ENCODE data around the gene GCSAML.

GCSAML gene

GRCh38 chr1:247542811-247543210 is 6.1 kb upstream of the GCSAML start:
- H3K9ac ChIP-seq (ENCODE audit: low read depth, low read length), result no peak overlapping the region
- no peaks in the 10 kb centered on the region for H3K36me3 ChIP-seq (ENCODE audit: insufficient read depth, low read length)
- no peaks in the 10 kb centered on the region for H3K9me3 ChIP-seq (ENCODE audit: control insufficient read depth, insufficient read depth, low read length)
- peaks cover 4% of the 10 kb centered on the region; the same call in 1 of the 2 replicates for H3K4me1 ChIP-seq (ENCODE audit: insufficient read depth, low read length)

GRCh38 chr1:247548092-247548491 is 842 bp upstream of the GCSAML start:
- Histone ChIP-seq H3K9me3 (ENCODE audit: control insufficient read depth, insufficient read depth, low read length) (no peaks in the 10 kb centered on the region), H3K36me3 (ENCODE audit: insufficient read depth, low read length) (no peaks in the 10 kb centered on the region), H3K4me1 (ENCODE audit: insufficient read depth, low read length) (peaks cover 4% of the 10 kb centered on the region; the same call in 1 of the 2 replicates), H3K9ac (ENCODE audit: low read depth, low read length) (no peak overlapping the region)

GRCh38 chr1:247551721-247552120 is 2.8 kb downstream of the GCSAML start:
- no peak overlapping the region for H3K9ac ChIP-seq (ENCODE audit: low read depth, low read length)

GRCh38 chr1:247552231-247552630 is 3.3 kb downstream of the GCSAML start:
- Histone ChIP-seq H3K36me3 (ENCODE audit: insufficient read depth, low read length) (no peaks in the 10 kb centered on the region), H3K4me1 (ENCODE audit: insufficient read depth, low read length) (peaks cover 4% of the 10 kb centered on the region; the same call in 1 of the 2 replicates), H3K9ac (ENCODE audit: low read depth, low read length) (no peak overlapping the region), H3K9me3 (ENCODE audit: control insufficient read depth, insufficient read depth, low read length) (no peaks in the 10 kb centered on the region)

More at GRCh38 chr1:247551721-247552120, 2.8 kb downstream of the GCSAML start:
- Histone ChIP-seq H3K36me3 (ENCODE audit: insufficient read depth, low read length) (no peaks in the 10 kb centered on the region), H3K9me3 (ENCODE audit: control insufficient read depth, insufficient read depth, low read length) (no peaks in the 10 kb centered on the region), H3K4me1 (ENCODE audit: insufficient read depth, low read length) (peaks cover 4% of the 10 kb centered on the region; the same call in 1 of the 2 replicates)

- H3K4me1 ChIP-seq (ENCODE audit: insufficient read depth, low read length), result no peaks in the 10 kb centered on the region
- H3K9ac ChIP-seq (ENCODE audit: low read depth, low read length), result no peak overlapping the region
- H3K9me3 ChIP-seq (ENCODE audit: control insufficient read depth, insufficient read depth, low read length), result no peaks in the 10 kb centered on the region
- H3K36me3 ChIP-seq (ENCODE audit: insufficient read depth, low read length), result no peaks in the 10 kb centered on the region
These were observed 9.2 kb downstream of the GCSAML start for GRCh38 chr1:247557926-247558674.

- Histone ChIP-seq H3K36me3 (ENCODE audit: insufficient read depth, low read length) (no peaks in the 10 kb centered on the region), H3K9ac (ENCODE audit: low read depth, low read length) (no peak overlapping the region), H3K4me1 (ENCODE audit: insufficient read depth, low read length) (no peaks in the 10 kb centered on the region), H3K9me3 (ENCODE audit: control insufficient read depth, insufficient read depth, low read length) (no peaks in the 10 kb centered on the region)
These were observed 12.8 kb downstream of the GCSAML start for GRCh38 chr1:247561711-247562110.

- Histone ChIP-seq H3K36me3 (ENCODE audit: insufficient read depth, low read length) (no peaks in the 10 kb centered on the region), H3K9me3 (ENCODE audit: control insufficient read depth, insufficient read depth, low read length) (no peaks in the 10 kb centered on the region), H3K9ac (ENCODE audit: low read depth, low read length) (no peak overlapping the region), H3K4me1 (ENCODE audit: insufficient read depth, low read length) (no peaks in the 10 kb centered on the region)
These were observed 13.3 kb downstream of the GCSAML start for GRCh38 chr1:247562198-247562597.

- no peaks in the 10 kb centered on the region for H3K36me3 ChIP-seq (ENCODE audit: insufficient read depth, low read length)
- H3K9me3 ChIP-seq (ENCODE audit: control insufficient read depth, insufficient read depth, low read length), result no peaks in the 10 kb centered on the region; the same call in 1 of the 2 replicates
These were observed 25.3 kb downstream of the GCSAML start for GRCh38 chr1:247574236-247574635.

GRCh38 chr1:247574664-247575063 is 25.7 kb downstream of the GCSAML start:
- Histone ChIP-seq H3K4me1 (ENCODE audit: insufficient read depth, low read length) (no peaks in the 10 kb centered on the region), H3K9me3 (ENCODE audit: control insufficient read depth, insufficient read depth, low read length) (no peaks in the 10 kb centered on the region; the same call in 1 of the 2 replicates), H3K9ac (ENCODE audit: low read depth, low read length) (no peak overlapping the region), H3K36me3 (ENCODE audit: insufficient read depth, low read length) (no peaks in the 10 kb centered on the region)

More at GRCh38 chr1:247574236-247574635, 25.3 kb downstream of the GCSAML start:
- no peaks in the 10 kb centered on the region for H3K4me1 ChIP-seq (ENCODE audit: insufficient read depth, low read length)
- H3K9ac ChIP-seq (ENCODE audit: low read depth, low read length), result no peak overlapping the region

- Histone ChIP-seq H3K36me3 (ENCODE audit: insufficient read depth, low read length) (no peaks in the 10 kb centered on the region), H3K9me3 (ENCODE audit: control insufficient read depth, insufficient read depth, low read length) (no peaks in the 10 kb centered on the region), H3K4me1 (ENCODE audit: insufficient read depth, low read length) (no peaks in the 10 kb centered on the region), H3K9ac (ENCODE audit: low read depth, low read length) (no peak overlapping the region)
These were observed 27.6 kb downstream of the GCSAML start for GRCh38 chr1:247576514-247576913.

GRCh38 chr1:247578946-247579460 is 30.1 kb downstream of the GCSAML start:
- no peaks in the 10 kb centered on the region for H3K4me1 ChIP-seq (ENCODE audit: insufficient read depth, low read length)
- H3K36me3 ChIP-seq (ENCODE audit: insufficient read depth, low read length), result no peaks in the 10 kb centered on the region
- no peaks in the 10 kb centered on the region for H3K9me3 ChIP-seq (ENCODE audit: control insufficient read depth, insufficient read depth, low read length)
- no peak overlapping the region for H3K9ac ChIP-seq (ENCODE audit: low read depth, low read length)

- H3K9ac ChIP-seq (ENCODE audit: low read depth, low read length), result no peak within 1 kb of the TSS
- H3K36me3 ChIP-seq (ENCODE audit: insufficient read depth, low read length), result no peaks in the 10 kb centered on the region
- H3K9me3 ChIP-seq (ENCODE audit: control insufficient read depth, insufficient read depth, low read length), result no peaks in the 10 kb centered on the region
- no peaks in the 10 kb centered on the region for H3K4me1 ChIP-seq (ENCODE audit: insufficient read depth, low read length)
These were observed 39.1 kb downstream of the GCSAML start, which contains the start of gene OR2G2 for GRCh38 chr1:247588060-247588459. Gene OR2G2 (plus strand): TSS chr1:247588360. CDS start chr1:247588360, 0 bp downstream.

- no peak within 1 kb of the TSS for H3K9ac ChIP-seq (ENCODE audit: low read depth, low read length)
- H3K36me3 ChIP-seq (ENCODE audit: insufficient read depth, low read length), result no peaks in the 10 kb centered on the region
- H3K4me1 ChIP-seq (ENCODE audit: insufficient read depth, low read length), result no peaks in the 10 kb centered on the region
- H3K9me3 ChIP-seq (ENCODE audit: control insufficient read depth, insufficient read depth, low read length), result no peaks in the 10 kb centered on the region
These were observed 56.4 kb downstream of the GCSAML start, which contains the start of gene OR2G3 for GRCh38 chr1:247605286-247605685. Gene OR2G3 (plus strand): TSS chr1:247605586. CDS start chr1:247605586, 0 bp downstream.

- Histone ChIP-seq H3K9ac (ENCODE audit: low read depth, low read length) (no peak overlapping the region), H3K4me1 (ENCODE audit: insufficient read depth, low read length) (no peaks in the 10 kb centered on the region), H3K9me3 (ENCODE audit: control insufficient read depth, insufficient read depth, low read length) (no peaks in the 10 kb centered on the region), H3K36me3 (ENCODE audit: insufficient read depth, low read length) (no peaks in the 10 kb centered on the region)
These were observed 64.5 kb downstream of the GCSAML start for GRCh38 chr1:247613405-247613804.

GRCh38 chr1:247614625-247615024 is 65.7 kb downstream of the GCSAML start:
- no peak overlapping the region for H3K9ac ChIP-seq (ENCODE audit: low read depth, low read length)
- no peaks in the 10 kb centered on the region for H3K36me3 ChIP-seq (ENCODE audit: insufficient read depth, low read length)
- H3K4me1 ChIP-seq (ENCODE audit: insufficient read depth, low read length), result no peaks in the 10 kb centered on the region

More at GRCh38 chr1:247614625-247615024, 65.7 kb downstream of the GCSAML start:
- no peaks in the 10 kb centered on the region for H3K9me3 ChIP-seq (ENCODE audit: control insufficient read depth, insufficient read depth, low read length)
